Limb (tissue), 2 donors: ENCODE data around the gene PRCC.

Experiments used
- DNase-seq, 2 donors: peaks; one replicate each; pipeline ENCODE4 v3.0.0-alpha.2; 2016; ENCODE audit errors: extremely low spot score in 2 of 2

Gene PRCC

GRCh38 chr1:156795374-156795733 lies 28.0 kb downstream of the PRCC start:
- DNase-seq = no peak

GRCh38 chr1:156795787-156796186 lies 28.5 kb downstream of the PRCC start:
- no peak for DNase-seq

- DNase-seq = no peak
These were observed 29.2 kb downstream of the PRCC start for GRCh38 chr1:156796340-156797097.

GRCh38 chr1:156797212-156797871 lies 30.0 kb downstream of the PRCC start:
- DNase-seq = peak; percentile 60 to 61

GRCh38 chr1:156801409-156802121 lies 34.2 kb downstream of the PRCC start:
- peak in 1 of 2 donors; percentile 52 for DNase-seq

GRCh38 chr1:156802421-156802935 lies 35.1 kb downstream of the PRCC start:
- DNase-seq = no peak

GRCh38 chr1:156803086-156803851 lies 35.9 kb downstream of the PRCC start:
- DNase-seq = no peak

- DNase-seq = no peak
These were observed 36.7 kb downstream of the PRCC start for GRCh38 chr1:156804026-156804425.

- DNase-seq = no peak
These were observed 37.4 kb downstream of the PRCC start for GRCh38 chr1:156804572-156805243.

- peak in 1 of 2 donors; percentile 45 for DNase-seq
These were observed 38.6 kb downstream of the PRCC start for GRCh38 chr1:156805766-156806511.

- DNase-seq = no peak
These were observed 39.4 kb downstream of the PRCC start for GRCh38 chr1:156806512-156807440.

GRCh38 chr1:156807627-156808026 lies 40.3 kb downstream of the PRCC start:
- DNase-seq = no peak

- DNase-seq = no peak
These were observed 41.1 kb downstream of the PRCC start for GRCh38 chr1:156808186-156809030.

GRCh38 chr1:156809281-156809680 lies 41.9 kb downstream of the PRCC start:
- DNase-seq = no peak

GRCh38 chr1:156809711-156810366 lies 42.5 kb downstream of the PRCC start:
- no peak for DNase-seq

GRCh38 chr1:156811168-156811567 lies 43.8 kb downstream of the PRCC start:
- DNase-seq = no peak

- DNase-seq = no peak
These were observed 45.1 kb downstream of the PRCC start for GRCh38 chr1:156812293-156812990.
